GM08714 (cell line): ENCODE results near the gene CLDN24.

Experiments
- H3K4me3 ChIP-seq: fragments of 200-500 bp; sonication (Bioruptor generic); 2 replicates; pipeline ENCODE4 v1.5.1; 2014; ENCODE audit warnings: mild to moderate bottlenecking, low read length, inconsistent platforms
- ZNF274 ChIP-seq: IDR thresholded peaks from 2 replicates; pipeline ENCODE4 v1.6.1; 2012; ENCODE audit warnings: mild to moderate bottlenecking, low read depth, low read length

CLDN24 gene

DNA sequence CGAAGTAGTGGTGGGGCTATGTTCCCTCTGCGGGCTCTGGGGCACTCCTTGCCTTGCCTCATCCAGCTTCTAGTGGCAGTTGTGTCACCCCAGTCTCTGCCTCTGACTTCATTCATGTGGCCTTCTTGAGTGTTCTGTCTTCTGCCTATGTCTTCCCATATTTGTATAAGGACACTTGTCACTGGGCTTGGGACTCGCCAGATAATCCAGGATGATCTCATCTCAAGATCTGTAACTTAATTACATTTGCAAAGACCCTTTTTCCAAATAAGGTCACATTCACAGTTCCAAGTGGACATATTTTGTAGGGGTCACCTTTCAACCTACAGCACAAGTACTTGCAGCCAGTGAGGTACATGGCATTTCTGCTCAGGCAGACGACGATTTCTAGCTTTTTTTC, 30.3 kb upstream of the CLDN24 start:
- H3K4me3 ChIP-seq, result no peak overlapping the region

DNA sequence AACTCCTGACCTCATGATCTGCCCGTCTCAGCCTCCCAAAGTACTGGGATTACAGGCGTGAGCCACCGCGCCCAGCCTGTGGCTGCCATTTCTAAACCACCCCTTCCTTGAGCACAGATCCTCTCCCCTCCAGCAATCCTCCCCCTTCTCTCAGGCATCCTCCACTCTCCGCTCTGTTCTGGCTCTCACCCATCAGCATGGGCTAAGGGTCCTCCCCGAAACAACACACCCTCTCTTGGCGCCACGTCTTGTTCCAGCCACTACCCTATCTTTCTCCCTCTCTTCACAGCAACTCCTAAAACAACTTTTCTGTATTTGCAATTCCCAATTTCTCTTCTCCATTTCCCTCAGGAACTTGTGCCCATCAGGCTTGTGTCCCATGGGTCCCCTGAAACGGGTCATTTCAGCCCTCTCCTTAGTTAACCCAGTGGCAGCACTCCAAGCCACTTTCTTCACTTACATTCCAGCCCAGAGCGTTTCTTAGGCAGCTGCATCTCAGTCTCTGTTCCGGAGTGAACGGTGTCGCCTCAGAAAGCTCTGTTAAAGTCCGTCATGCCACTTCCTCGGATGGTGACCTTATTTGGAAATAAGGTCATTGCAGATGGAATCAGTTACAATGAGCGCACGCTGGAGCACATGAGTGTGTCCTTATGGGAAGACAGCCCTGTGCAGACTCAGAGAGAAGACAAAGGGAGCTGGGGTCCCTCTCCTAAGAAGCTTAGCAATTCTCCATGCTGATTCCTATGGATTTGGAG, 28.3 kb upstream of the CLDN24 start:
- no peak overlapping the region for H3K4me3 ChIP-seq
- no peak for TF ChIP-seq ZNF274

More for the DNA sequence above, 30.3 kb upstream of the CLDN24 start:
- TF ChIP-seq ZNF274, result no peak

DNA sequence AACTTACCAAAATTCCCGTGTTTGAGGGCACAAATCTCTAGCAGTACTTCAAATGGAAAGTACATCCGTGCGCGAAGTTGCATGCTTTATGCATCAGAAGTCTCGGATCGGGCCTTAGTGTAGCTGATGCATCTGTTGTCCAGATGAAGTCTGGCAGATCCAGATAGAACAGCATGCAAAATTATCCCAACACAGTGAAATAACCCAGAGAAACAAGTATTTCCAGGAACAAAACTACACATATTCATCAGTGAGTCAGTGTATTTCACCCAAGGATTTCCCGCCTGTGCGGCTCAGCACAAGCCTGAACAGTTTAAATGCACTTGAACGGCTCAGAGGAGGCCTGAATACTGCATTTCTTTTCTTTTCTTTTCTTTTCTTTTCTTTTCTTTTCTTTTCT, 27.4 kb upstream of the CLDN24 start:
- H3K4me3 ChIP-seq, result no peak overlapping the region
- no peak for TF ChIP-seq ZNF274

DNA sequence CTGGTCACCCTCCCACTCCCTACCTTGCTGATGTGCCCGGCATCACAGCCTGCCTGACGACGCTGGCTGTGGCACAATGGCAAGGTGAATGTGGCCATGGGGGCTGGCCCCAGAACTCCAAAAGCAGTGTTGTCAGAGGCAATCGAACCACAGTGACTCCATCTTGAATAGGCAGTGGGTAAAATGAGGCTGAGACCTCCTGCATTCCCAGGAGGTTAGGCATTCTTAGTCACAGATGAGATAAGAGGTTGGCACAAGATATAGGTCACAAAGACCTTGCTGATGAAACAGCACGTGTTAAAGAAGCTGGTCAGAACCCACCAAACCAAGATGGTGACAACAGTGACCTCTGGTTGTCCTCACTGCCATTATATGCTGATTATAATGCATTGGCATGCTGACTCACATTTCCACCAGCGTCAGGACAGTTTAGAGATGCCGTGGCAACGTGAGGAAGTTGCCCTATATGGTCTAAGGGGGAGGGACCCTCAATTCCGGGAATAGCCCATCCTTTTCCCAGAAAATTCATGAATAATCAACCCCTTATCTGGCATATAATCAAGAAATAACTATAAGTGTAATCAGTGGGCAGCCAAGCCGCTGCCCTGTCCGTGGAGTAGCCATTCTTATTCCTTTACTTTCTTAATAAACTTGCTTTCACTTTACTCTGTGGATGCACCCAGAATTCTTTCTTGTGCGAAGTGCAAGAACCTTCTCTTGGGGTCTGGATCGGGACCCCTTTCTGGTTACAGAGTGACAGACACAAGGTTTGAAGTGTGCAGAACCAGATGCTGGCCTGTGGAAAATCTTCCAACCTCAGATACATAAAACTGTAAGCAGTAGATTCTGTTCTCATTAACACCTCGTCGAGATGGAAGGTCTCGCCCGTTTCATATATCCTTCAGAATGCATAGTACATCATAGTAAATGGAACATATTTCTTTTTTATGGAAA, 26.8 kb upstream of the CLDN24 start:
- H3K4me3 ChIP-seq, result no peak overlapping the region
- TF ChIP-seq ZNF274, result no peak

DNA sequence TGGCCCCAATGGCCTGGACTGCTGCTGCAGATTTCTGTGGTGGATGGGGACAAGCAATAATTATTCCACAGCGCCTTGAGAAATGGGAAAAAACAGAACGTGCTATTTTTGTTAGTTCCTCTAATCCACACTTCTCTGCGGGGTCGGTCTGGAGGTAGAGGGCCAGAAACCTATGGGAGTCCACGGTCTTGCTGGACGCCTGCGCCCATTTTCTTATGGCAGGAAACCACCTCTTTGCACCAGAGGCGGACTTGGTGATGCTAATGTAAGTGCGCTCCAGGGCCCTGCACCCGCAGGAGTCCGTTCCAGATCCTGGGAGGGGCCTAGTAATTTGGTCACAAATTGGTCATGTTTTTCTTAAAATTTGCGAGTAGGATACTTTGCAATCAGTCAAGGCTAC, 25.9 kb upstream of the CLDN24 start:
- no peak overlapping the region for H3K4me3 ChIP-seq
- no peak for TF ChIP-seq ZNF274

DNA sequence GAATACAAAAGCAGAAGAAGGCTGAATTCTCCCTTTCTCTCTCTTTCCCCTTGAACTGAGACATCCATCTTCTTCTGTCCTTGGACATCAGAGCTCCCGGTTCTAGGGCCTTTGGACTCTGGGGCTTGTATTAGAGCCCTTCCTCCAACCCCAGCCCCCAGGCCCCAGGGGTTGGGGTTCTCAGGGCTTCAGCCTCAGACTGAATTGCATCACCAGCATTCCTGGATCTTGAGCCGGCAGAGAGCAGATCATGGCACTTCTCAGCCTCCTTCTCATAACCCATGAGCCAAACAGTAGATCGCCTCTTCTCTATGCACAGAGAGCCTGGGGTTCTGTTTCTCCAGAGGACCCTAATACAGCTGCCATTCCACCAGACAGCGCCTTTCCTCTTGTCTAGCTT, 25.3 kb upstream of the CLDN24 start:
- TF ChIP-seq ZNF274, result no peak

DNA sequence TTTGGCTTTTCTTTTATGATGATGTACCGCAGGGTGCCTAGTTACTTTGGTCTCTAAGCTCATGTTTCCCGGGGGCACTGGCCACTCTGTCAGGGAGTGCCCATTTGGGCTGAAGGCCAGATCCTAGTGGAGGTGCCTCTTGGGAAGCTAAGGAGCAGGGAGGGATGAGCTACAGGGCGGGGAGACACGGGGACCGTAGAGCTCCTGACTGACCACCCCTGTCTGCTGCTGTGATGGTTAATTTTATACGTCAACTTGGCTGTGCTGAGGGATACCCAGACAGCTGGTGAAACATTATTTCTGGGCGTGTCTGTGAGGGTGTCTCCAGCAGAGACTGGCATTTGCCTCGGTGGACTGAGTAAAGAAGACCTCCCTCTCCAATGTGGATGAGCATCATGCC, 24.9 kb upstream of the CLDN24 start:
- no peak overlapping the region for H3K4me3 ChIP-seq
- TF ChIP-seq ZNF274, result no peak

More for the DNA sequence above, 25.3 kb upstream of the CLDN24 start:
- no peak overlapping the region for H3K4me3 ChIP-seq

DNA sequence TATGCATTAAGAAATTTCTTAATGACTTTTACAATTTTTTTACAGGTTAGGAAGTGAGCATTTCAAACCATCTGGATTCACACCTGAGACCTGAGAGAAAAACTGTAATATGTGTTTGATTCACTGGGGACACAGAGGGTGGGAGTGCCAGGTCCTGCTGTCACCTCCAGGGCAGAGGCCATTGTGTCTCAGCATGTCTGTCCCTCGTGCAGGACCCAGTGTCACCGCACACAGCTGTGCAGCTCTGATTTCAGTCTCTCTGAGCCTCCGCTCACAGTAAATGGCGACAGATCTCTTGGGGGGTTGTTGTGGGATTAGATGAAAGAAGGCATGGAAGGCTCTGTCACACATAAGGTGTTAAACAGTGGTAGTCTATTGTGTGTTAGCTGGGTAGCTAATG, 23.0 kb upstream of the CLDN24 start:
- no peak overlapping the region for H3K4me3 ChIP-seq
- TF ChIP-seq ZNF274, result no peak

DNA sequence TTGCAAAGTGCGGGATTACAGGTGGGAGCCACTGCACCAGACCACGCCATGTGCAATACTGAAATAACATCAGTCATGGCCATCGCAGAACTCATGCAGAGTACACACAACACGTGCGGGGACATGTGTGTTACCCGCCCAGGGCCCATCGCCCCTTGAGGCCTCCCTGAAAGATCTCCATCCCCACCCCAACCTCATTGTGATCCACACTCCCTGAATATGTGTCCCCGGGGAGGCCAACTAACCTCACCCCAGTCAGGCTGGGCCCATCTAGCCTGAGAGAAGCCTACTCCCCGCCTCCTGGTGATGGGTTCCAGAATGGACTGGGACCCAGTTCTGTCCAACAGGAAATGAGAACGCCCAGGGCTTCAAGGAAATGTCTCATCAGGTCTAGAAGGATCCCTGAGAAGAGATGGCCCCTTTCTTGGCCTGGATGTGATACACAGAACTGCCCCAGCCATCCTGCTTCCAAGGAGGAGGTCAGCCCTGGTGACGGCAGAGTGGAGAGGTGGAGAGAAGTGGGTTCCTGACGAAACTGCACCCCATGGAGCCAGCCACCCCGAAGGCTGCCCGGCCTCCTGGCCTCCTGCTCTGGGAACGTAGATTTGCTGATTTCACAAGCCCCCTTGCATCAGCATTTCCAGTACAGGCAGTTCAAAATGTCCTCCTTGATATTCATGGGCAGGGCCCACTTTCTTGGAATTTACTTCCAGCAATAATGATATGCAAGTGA, 22.5 kb upstream of the CLDN24 start:
- H3K4me3 ChIP-seq, result no peak overlapping the region
- TF ChIP-seq ZNF274, result no peak

DNA sequence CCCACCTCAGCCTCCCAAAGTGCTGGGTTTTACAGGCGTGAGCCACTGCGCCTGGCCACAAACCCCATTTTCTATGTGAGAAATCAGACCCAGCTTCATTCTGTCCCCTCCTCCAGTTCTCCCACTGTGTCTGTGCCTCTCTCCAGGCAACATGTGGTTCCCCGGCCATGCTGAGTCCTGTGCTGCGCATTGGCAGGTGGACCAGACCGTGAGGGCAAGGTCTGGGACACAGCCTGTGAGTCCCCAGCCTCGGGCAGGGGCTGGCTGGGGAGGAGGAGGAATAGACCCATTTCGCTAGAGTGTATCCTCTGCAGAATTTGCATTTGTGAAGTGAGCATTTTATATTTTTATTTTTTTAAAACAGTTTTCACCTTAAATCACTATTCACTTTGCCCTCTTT, 21.5 kb upstream of the CLDN24 start:
- no peak overlapping the region for H3K4me3 ChIP-seq

DNA sequence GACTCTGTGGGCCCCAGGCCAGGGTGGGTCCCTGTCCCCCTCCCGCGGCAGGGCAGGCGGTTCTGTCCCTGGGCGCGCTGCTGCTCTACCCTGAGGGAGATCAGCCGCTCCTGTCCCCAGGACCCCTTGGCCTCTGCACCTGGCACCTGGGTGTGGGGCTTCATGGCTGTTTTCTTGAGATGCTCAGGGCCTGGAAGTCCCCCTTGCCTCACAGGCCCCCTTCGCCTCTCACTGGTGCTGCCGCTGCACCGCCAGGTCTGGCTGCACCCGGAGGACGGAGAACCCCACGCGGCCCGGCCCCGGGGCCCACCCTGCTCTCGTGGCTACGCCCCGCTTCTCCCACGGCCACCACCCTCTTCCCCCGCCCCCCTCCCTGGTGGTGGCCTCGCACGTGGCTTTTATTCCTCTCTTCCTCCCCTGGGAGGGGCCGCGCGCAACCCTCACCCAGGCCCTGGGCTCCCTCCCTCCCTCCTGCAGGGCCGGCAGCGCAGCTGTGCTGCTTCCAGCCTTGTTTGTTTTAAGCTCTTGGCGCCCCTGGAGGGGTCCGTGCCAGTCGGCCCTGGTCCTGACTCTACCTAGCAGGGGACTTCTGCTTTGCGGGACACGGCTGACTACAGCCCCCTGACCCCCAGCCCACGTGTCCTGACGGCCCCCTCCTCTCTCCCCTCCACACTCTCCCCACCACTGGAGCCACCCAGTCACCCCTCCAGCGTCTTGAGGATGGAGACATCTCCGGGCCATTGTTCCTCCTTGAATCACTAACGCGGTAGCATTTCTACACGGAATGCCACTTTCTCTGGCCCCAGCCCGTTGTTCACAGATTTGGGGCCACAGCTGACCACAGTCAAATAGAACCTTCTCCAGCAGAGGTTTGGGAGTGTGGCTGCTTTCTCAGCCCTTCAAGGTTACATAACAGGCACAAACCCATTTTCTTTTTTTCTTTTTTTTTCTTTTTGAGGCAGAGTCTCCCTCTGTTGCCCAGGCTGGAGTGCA, 20.6 kb upstream of the CLDN24 start:
- TF ChIP-seq ZNF274, result no peak
- H3K4me3 ChIP-seq, result no peak overlapping the region

More for the DNA sequence above, 21.5 kb upstream of the CLDN24 start:
- no peak for TF ChIP-seq ZNF274

DNA sequence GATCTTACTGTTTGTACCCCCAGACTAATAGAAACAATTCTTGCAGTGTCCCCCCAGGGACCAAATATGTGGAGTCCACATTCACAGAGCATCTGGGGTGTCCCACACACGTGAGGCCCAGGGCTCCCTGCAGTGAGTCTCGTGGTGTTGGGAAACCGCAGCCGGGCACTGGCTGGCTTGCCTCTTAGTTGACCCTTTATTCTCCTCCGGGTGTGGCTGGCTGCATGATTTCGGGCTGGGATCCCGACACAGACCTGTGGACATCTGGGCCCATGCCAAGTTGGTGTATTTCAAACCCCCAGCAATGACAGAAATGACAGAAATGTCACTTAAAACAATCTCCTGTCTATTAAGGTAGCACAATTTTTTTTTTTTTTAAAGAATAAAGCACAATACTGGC, 15.6 kb upstream of the CLDN24 start:
- no peak overlapping the region for H3K4me3 ChIP-seq
- no peak for TF ChIP-seq ZNF274

DNA sequence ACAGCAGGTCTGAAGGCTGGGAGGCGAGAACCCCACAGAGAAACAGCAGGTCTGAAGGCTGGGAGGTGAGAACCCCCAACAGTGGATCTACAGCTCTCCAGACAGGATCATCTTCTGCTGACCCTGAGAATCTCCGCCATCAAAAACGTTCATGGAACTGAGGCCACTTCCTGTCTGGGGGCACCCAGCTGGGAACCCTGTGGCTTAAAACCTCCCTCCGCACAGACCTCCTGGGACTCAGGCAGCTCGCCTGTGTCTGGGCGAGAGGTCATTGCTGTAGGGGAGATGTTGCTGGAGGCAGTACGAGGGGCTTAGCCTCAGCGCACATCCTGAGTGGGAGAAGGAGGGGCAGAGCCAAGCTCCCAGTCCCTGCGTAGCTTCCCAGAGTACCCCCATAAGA, 15.1 kb upstream of the CLDN24 start:
- no peak overlapping the region for H3K4me3 ChIP-seq
- no peak for TF ChIP-seq ZNF274
